ENCODE results near the gene VPS45. TPM values are rescaled to one million over a fixed set of nuclear protein-coding genes. Genes with fewer than 3 reads are reported as not detected.

The VPS45 gene
- total and polyA plus RNA-seq, 2 of the 13 experiments (the other 11 are each of a cell fraction or from before 2014, with no cell fraction given): 15.2 to 25.2 TPM

GRCh38 chr1:150173141-150173585 is 105.6 kb downstream of the VPS45 start:
- Histone ChIP-seq H3K79me2 (ENCODE audit: insufficient read depth, low read length) (no peaks in the 10 kb centered on the region), H3K27ac (ENCODE audit: extremely low read length, insufficient read depth, low read length) (no peak overlapping the region), H4K20me1 (ENCODE audit: insufficient read depth, low read length) (no peaks in the 10 kb centered on the region), H3K9ac (ENCODE audit: insufficient read depth, low read depth, low read length) (no peak overlapping the region), H3K4me1 (ENCODE audit: insufficient read depth, low read length) (peaks cover 16% of the 10 kb centered on the region), H3K27me3 (ENCODE audit: control insufficient read depth in 1 of 2, insufficient read depth in 2 of 2, low read length in 2 of 2) (peaks cover 0 to 3% of the 10 kb centered on the region in 2 experiments; a peak in 1 of 5 replicates), H3K4me3 (replicated peaks in 1 of 3; ENCODE audit: insufficient read depth in 1 of 3, low read depth in 2 of 3, low read length in 3 of 3) (no peak overlapping the region), H3K9me3 (ENCODE audit: low read length) (no peaks in the 10 kb centered on the region), H2AFZ (ENCODE audit: low read length) (no peak overlapping the region), H3K36me3 (replicated peaks in 1 of 2; ENCODE audit: control insufficient read depth in 1 of 2, insufficient read depth in 2 of 2, low read length in 2 of 2) (no peaks in the 10 kb centered on the region), H3K4me2 (ENCODE audit: low read depth, low read length) (peak overlapping the region; percentile 39)
- FAIRE-seq (no peak), DNase-seq (ENCODE audit: low spot score) (peak; percentile 33), ATAC-seq (peak; percentile 60)
- no TSS peak for BruUV-seq (replicated peaks)
- WGBS (ENCODE audit: low lambda C conversion rate): 0% methylated on average over 2 of the region's 7 CpGs
- in situ Hi-C loops (cut with HindIII; ENCODE audit: extremely low pct_ligation_motif_present, low pct_unique_long_range_greater_than_20kb) (no loop called here), intact Hi-C loops (cut with micrococcal nuclease; ENCODE audit: unreplicated experiment) (no loop called here)
- POLR2A ChIA-PET: no interaction called here
- CTCF ChIA-PET (ENCODE audit: low intra/inter-chr PET ratio, low total read pairs): no interaction called here
- no peak for TF ChIP-seq MNT (IDR thresholded peaks at IDR 0.05)
- TF ChIP-seq GTF3A (CRISPR knock-in tag; conservative IDR thresholded peaks at IDR 0.05): no peak
- no peak for TF ChIP-seq MTA1 (CRISPR knock-in tag; IDR thresholded peaks at IDR 0.05; ENCODE audit: borderline replicate concordance)
- TF ChIP-seq, protein P1, sequence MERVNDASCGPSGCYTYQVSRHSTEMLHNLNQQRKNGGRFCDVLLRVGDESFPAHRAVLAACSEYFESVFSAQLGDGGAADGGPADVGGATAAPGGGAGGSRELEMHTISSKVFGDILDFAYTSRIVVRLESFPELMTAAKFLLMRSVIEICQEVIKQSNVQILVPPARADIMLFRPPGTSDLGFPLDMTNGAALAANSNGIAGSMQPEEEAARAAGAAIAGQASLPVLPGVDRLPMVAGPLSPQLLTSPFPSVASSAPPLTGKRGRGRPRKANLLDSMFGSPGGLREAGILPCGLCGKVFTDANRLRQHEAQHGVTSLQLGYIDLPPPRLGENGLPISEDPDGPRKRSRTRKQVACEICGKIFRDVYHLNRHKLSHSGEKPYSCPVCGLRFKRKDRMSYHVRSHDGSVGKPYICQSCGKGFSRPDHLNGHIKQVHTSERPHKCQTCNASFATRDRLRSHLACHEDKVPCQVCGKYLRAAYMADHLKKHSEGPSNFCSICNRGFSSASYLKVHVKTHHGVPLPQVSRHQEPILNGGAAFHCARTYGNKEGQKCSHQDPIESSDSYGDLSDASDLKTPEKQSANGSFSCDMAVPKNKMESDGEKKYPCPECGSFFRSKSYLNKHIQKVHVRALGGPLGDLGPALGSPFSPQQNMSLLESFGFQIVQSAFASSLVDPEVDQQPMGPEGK (CRISPR knock-in tag; IDR thresholded peaks at IDR 0.05): 0 out of 2 replicates have a peak, but pooled peaks have one; percentile 25
- no peak for TF ChIP-seq NR3C1 (CRISPR knock-in tag; IDR thresholded peaks at IDR 0.05)
- no peak for TF ChIP-seq HMG20A (CRISPR knock-in tag; IDR thresholded peaks at IDR 0.05; ENCODE audit: borderline replicate concordance)
- no peak for TF ChIP-seq RAD51 (IDR thresholded peaks at IDR 0.05; ENCODE audit: borderline replicate concordance)
- TF ChIP-seq, protein P2, sequence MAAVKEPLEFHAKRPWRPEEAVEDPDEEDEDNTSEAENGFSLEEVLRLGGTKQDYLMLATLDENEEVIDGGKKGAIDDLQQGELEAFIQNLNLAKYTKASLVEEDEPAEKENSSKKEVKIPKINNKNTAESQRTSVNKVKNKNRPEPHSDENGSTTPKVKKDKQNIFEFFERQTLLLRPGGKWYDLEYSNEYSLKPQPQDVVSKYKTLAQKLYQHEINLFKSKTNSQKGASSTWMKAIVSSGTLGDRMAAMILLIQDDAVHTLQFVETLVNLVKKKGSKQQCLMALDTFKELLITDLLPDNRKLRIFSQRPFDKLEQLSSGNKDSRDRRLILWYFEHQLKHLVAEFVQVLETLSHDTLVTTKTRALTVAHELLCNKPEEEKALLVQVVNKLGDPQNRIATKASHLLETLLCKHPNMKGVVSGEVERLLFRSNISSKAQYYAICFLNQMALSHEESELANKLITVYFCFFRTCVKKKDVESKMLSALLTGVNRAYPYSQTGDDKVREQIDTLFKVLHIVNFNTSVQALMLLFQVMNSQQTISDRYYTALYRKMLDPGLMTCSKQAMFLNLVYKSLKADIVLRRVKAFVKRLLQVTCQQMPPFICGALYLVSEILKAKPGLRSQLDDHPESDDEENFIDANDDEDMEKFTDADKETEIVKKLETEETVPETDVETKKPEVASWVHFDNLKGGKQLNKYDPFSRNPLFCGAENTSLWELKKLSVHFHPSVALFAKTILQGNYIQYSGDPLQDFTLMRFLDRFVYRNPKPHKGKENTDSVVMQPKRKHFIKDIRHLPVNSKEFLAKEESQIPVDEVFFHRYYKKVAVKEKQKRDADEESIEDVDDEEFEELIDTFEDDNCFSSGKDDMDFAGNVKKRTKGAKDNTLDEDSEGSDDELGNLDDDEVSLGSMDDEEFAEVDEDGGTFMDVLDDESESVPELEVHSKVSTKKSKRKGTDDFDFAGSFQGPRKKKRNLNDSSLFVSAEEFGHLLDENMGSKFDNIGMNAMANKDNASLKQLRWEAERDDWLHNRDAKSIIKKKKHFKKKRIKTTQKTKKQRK (IDR thresholded peaks at IDR 0.05; ENCODE audit: low read length): no peak
- TF ChIP-seq ZNF790 (CRISPR knock-in tag; IDR thresholded peaks at IDR 0.05; ENCODE audit: borderline replicate concordance): no peak
- no peak for TF ChIP-seq MLX (CRISPR knock-in tag; IDR thresholded peaks at IDR 0.05)
- no peak for TF ChIP-seq ZNF780A (CRISPR knock-in tag; IDR thresholded peaks at IDR 0.05)
- TF ChIP-seq ZNF230 (CRISPR knock-in tag; IDR thresholded peaks at IDR 0.05): no peak
- TF ChIP-seq CREM (IDR thresholded peaks at IDR 0.05): no peak
- no peak for TF ChIP-seq CREM (CRISPR knock-in tag; IDR thresholded peaks at IDR 0.05)
- TF ChIP-seq, protein P3, sequence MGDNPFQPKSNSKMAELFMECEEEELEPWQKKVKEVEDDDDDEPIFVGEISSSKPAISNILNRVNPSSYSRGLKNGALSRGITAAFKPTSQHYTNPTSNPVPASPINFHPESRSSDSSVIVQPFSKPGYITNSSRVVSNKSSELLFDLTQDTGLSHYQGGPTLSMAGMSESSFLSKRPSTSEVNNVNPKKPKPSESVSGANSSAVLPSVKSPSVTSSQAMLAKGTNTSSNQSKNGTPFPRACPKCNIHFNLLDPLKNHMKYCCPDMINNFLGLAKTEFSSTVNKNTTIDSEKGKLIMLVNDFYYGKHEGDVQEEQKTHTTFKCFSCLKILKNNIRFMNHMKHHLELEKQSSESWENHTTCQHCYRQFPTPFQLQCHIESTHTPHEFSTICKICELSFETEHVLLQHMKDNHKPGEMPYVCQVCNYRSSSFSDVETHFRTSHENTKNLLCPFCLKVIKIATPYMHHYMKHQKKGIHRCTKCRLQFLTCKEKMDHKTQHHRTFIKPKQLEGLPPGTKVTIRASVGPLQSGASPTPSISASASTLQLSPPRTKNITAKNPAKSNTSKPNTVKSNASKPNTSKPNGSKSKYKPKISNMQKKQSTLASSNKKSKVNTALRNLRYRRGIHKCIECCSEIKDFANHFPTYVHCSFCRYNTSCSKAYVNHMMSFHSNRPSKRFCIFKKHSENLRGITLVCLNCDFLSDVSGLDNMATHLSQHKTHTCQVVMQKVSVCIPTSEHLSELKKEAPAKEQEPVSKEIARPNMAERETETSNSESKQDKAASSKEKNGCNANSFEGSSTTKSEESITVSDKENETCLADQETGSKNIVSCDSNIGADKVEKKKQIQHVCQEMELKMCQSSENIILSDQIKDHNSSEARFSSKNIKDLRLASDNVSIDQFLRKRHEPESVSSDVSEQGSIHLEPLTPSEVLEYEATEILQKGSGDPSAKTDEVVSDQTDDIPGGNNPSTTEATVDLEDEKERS (CRISPR knock-in tag; IDR thresholded peaks at IDR 0.05): no peak

Data from HepG2 (cell line).